Astrocyte (in vitro differentiated cells and primary cell): Measurements from ENCODE around the gene ZC3H18. TPM values are rescaled to one million over a fixed set of nuclear protein-coding genes. Genes with fewer than 3 reads are reported as not detected.

Source experiments
- DNase-seq: peaks from one replicate; pipeline ENCODE4 v3.0.0-alpha.2; 2010; ENCODE audit warnings: low read depth
- FAIRE-seq: peaks from 2 replicates; lab custom pipeline; 2011; peaks lifted over from hg19 to GRCh38; lab: Jason Lieb, UNC
- H2AFZ ChIP-seq: 2 replicates; pipeline ENCODE4 v1.6.0; 2012; ENCODE audit warnings: low read depth, low read length, inconsistent platforms
- H3K27ac ChIP-seq: 2 replicates; pipeline ENCODE4 v1.5.1; 2011; ENCODE audit warnings: low read depth, low read length, inconsistent platforms
- H3K27me3 ChIP-seq: 2 replicates; pipeline ENCODE4 v1.6.0; 2011; ENCODE audit warnings: low read length, inconsistent platforms; ENCODE audit not compliant: insufficient read depth
- H3K36me3 ChIP-seq: 2 replicates; pipeline ENCODE4 v1.5.1; 2011; ENCODE audit warnings: low read length, inconsistent platforms; ENCODE audit not compliant: insufficient read depth
- H3K4me1 ChIP-seq: 2 replicates; pipeline ENCODE4 v1.5.1; 2011; ENCODE audit warnings: low read length, inconsistent platforms; ENCODE audit not compliant: insufficient read depth
- H3K4me2 ChIP-seq: 2 replicates; pipeline ENCODE4 v1.6.0; 2012; ENCODE audit warnings: low read length, inconsistent platforms
- H3K4me3 ChIP-seq: 2 replicates; pipeline ENCODE4 v1.5.1; 2011; ENCODE audit warnings: low read depth, mild to moderate bottlenecking, low read length, inconsistent platforms; ENCODE audit not compliant: insufficient read depth
- H3K79me2 ChIP-seq: 2 replicates; pipeline ENCODE4 v1.6.0; 2012; ENCODE audit warnings: mild to moderate bottlenecking, low read length, inconsistent platforms; ENCODE audit not compliant: insufficient read depth
- H3K9ac ChIP-seq: 2 replicates; pipeline ENCODE4 v1.6.0; 2012; ENCODE audit warnings: mild to moderate bottlenecking, low read length, inconsistent platforms
- H3K9me3 ChIP-seq: 2 replicates; pipeline ENCODE4 v1.5.1; 2012; ENCODE audit warnings: low read depth, mild to moderate bottlenecking, low read length, inconsistent platforms; ENCODE audit not compliant: insufficient read depth
- H4K20me1 ChIP-seq: 2 replicates; pipeline ENCODE4 v1.6.0; 2012; ENCODE audit warnings: low read length, inconsistent platforms; ENCODE audit not compliant: insufficient read depth
- H3K27ac Mint-ChIP-seq: one replicate; pipeline ENCODE4 v1.8.0; 2021; ENCODE audit warnings: mild to moderate bottlenecking, mixed read lengths; ENCODE audit not compliant: unreplicated experiment
- H3K27me3 Mint-ChIP-seq: one replicate; pipeline ENCODE4 v1.8.0; 2021; ENCODE audit warnings: low read depth, mixed read lengths; ENCODE audit not compliant: unreplicated experiment
- H3K36me3 Mint-ChIP-seq: one replicate; pipeline ENCODE4 v1.8.0; 2021; ENCODE audit warnings: low read depth, mixed read lengths; ENCODE audit not compliant: unreplicated experiment
- H3K4me1 Mint-ChIP-seq: one replicate; pipeline ENCODE4 v1.8.0; 2021; ENCODE audit warnings: low read depth, mixed read lengths; ENCODE audit not compliant: unreplicated experiment
- H3K4me3 Mint-ChIP-seq: one replicate; pipeline ENCODE4 v1.8.0; 2021; ENCODE audit warnings: mild to moderate bottlenecking, moderate library complexity, mixed read lengths; ENCODE audit not compliant: unreplicated experiment
- H3K9me3 Mint-ChIP-seq: one replicate; pipeline ENCODE4 v1.8.0; 2021; ENCODE audit warnings: mild to moderate bottlenecking, mixed read lengths; ENCODE audit not compliant: unreplicated experiment
- CTCF ChIP-seq: IDR thresholded peaks from 2 replicates; pipeline ENCODE4 v1.5.1; 2011; ENCODE audit warnings: low read depth, mild to moderate bottlenecking, inconsistent platforms, low read length, moderate library complexity; ENCODE audit not compliant: insufficient read depth
- EZH2 ChIP-seq: IDR thresholded peaks from 2 replicates; pipeline ENCODE4 v1.6.1; 2012; ENCODE audit warnings: mild to moderate bottlenecking, low read length, inconsistent platforms; ENCODE audit not compliant: insufficient read depth
- total RNA-seq: library from RNA; stranded (reverse); gene quantifications from 2 replicates; pipeline ENCODE4 v1.2.1, GENCODE V29; 2021

ZC3H18 gene
- total RNA-seq, 1 donor from 2014 or later: 32.8 TPM

GRCh38 chr16:88619859-88620815 is 49.9 kb downstream of the ZC3H18 start:
- no peaks in the 10 kb centered on the region for H3K9me3 Mint-ChIP-seq
- H2AFZ ChIP-seq: no peak overlapping the region
- H3K9ac ChIP-seq: no peak overlapping the region
- DNase-seq (peak; percentile 50), FAIRE-seq (no peak)
- H3K36me3 ChIP-seq: peaks cover 3% of the 10 kb centered on the region
- H3K27ac Mint-ChIP-seq: no peak overlapping the region
- no peaks in the 10 kb centered on the region for H3K27me3 ChIP-seq
- no peaks in the 10 kb centered on the region for H3K4me1 ChIP-seq
- no peak overlapping the region for H3K4me3 Mint-ChIP-seq
- H3K79me2 ChIP-seq: peaks cover 43% of the 10 kb centered on the region
- H4K20me1 ChIP-seq: peaks cover 58% of the 10 kb centered on the region
- H3K27ac ChIP-seq: no peak overlapping the region
- TF ChIP-seq CTCF (no peak), EZH2 (no peak)
- H3K4me3 ChIP-seq: no peak overlapping the region
- H3K4me2 ChIP-seq: no peak overlapping the region
- no peaks in the 10 kb centered on the region for H3K27me3 Mint-ChIP-seq
- no peaks in the 10 kb centered on the region for H3K4me1 Mint-ChIP-seq
- no peaks in the 10 kb centered on the region for H3K9me3 ChIP-seq
- peaks cover 8% of the 10 kb centered on the region for H3K36me3 Mint-ChIP-seq

GRCh38 chr16:88622125-88622524 is 51.9 kb downstream of the ZC3H18 start:
- no peak for DNase-seq
- Histone ChIP-seq H3K27me3 (no peaks in the 10 kb centered on the region), H3K9ac (no peak overlapping the region), H2AFZ (no peak overlapping the region), H3K27ac (no peak overlapping the region), H3K4me3 (no peak overlapping the region), H3K36me3 (peaks cover 6% of the 10 kb centered on the region), H4K20me1 (peaks cover 38% of the 10 kb centered on the region), H3K79me2 (peaks cover 24% of the 10 kb centered on the region), H3K9me3 (no peaks in the 10 kb centered on the region), H3K4me1 (no peaks in the 10 kb centered on the region), H3K4me2 (no peak overlapping the region)
- no peaks in the 10 kb centered on the region for H3K27me3 Mint-ChIP-seq
- FAIRE-seq: no peak
- no peak for TF ChIP-seq CTCF
- TF ChIP-seq EZH2: no peak
- no peak overlapping the region for H3K4me3 Mint-ChIP-seq
- no peaks in the 10 kb centered on the region for H3K4me1 Mint-ChIP-seq
- H3K36me3 Mint-ChIP-seq: peaks cover 4% of the 10 kb centered on the region
- no peaks in the 10 kb centered on the region for H3K9me3 Mint-ChIP-seq
- H3K27ac Mint-ChIP-seq: no peak overlapping the region

- H3K9me3 Mint-ChIP-seq: no peaks in the 10 kb centered on the region
- Histone ChIP-seq H3K4me1 (no peaks in the 10 kb centered on the region), H3K4me3 (no peak overlapping the region), H4K20me1 (peaks cover 31% of the 10 kb centered on the region), H3K79me2 (peaks cover 18% of the 10 kb centered on the region), H3K9ac (no peak overlapping the region), H3K27me3 (no peaks in the 10 kb centered on the region), H3K27ac (no peak overlapping the region), H3K36me3 (peaks cover 6% of the 10 kb centered on the region), H3K9me3 (no peaks in the 10 kb centered on the region), H3K4me2 (no peak overlapping the region), H2AFZ (no peak overlapping the region)
- DNase-seq: no peak
- FAIRE-seq: no peak
- no peaks in the 10 kb centered on the region for H3K4me1 Mint-ChIP-seq
- no peak overlapping the region for H3K27ac Mint-ChIP-seq
- TF ChIP-seq CTCF (no peak), EZH2 (no peak)
- no peaks in the 10 kb centered on the region for H3K27me3 Mint-ChIP-seq
- peaks cover 2% of the 10 kb centered on the region for H3K36me3 Mint-ChIP-seq
- H3K4me3 Mint-ChIP-seq: no peak overlapping the region
These were observed 52.7 kb downstream of the ZC3H18 start for GRCh38 chr16:88622866-88623265.
